SU-DHL-6 (cell line): Measurements from ENCODE around the gene SUPT20HL1.
"Not testable (repeated sequence)": the region's sequence is repeated elsewhere in the genome, so short reads cannot be mapped to it uniquely, and the experiment has no call there.

Source experiments
- H2AFZ ChIP-seq: fragments of 200-600 bp; sonication (generic); 2 replicates; pipeline ENCODE4 v1.6.1; 2014; ENCODE audit warnings: low read depth, mild to moderate bottlenecking, moderate library complexity, mixed read lengths, antibody characterized with exemption, low read length; ENCODE audit not compliant: severe bottlenecking
- H3F3A ChIP-seq: fragments of 200-600 bp; shearing (Covaris generic); 2 replicates; pipeline ENCODE4 v1.6.0; 2016; ENCODE audit warnings: antibody characterized with exemption, mild to moderate bottlenecking; ENCODE audit not compliant: insufficient read depth
- H3K27ac ChIP-seq: fragments of 200-600 bp; sonication (generic); 2 replicates; pipeline ENCODE4 v1.5.1; 2016; ENCODE audit warnings: low read depth, mild to moderate bottlenecking, low read length, moderate library complexity, mixed read lengths
- H3K27me3 ChIP-seq: fragments of 200-600 bp; sonication (generic), shearing (Covaris generic); 2 replicates; pipeline ENCODE4 v1.6.0; 2014; ENCODE audit warnings: mild to moderate bottlenecking, low read length
- H3K36me3 ChIP-seq: fragments of 200-600 bp; sonication (generic); 2 replicates; pipeline ENCODE4 v1.6.1; 2014; ENCODE audit warnings: mild to moderate bottlenecking, low read length, mixed read lengths
- H3K4me2 ChIP-seq: fragments of 300-600, 200-600 bp; shearing (Covaris generic), sonication (generic); 2 replicates; pipeline ENCODE4 v1.6.0; 2014; ENCODE audit warnings: low read length, low read depth, mild to moderate bottlenecking; ENCODE audit not compliant: poor library complexity, severe bottlenecking
- H3K4me3 ChIP-seq: fragments of 200-600 bp; sonication (generic); 2 replicates; pipeline ENCODE4 v1.5.1; 2014; ENCODE audit warnings: antibody characterized with exemption, low read length, mild to moderate bottlenecking, mixed read lengths; ENCODE audit not compliant: insufficient read depth, poor library complexity, severe bottlenecking
- H3K79me2 ChIP-seq: fragments of 200-600 bp; sonication (generic); 2 replicates; pipeline ENCODE4 v1.6.1; 2014; ENCODE audit warnings: mild to moderate bottlenecking, low read length, moderate library complexity; ENCODE audit not compliant: insufficient read depth
- H3K9ac ChIP-seq: fragments of 200-600 bp; sonication (generic); 2 replicates; pipeline ENCODE4 v1.7.0; 2014; ENCODE audit warnings: mild to moderate bottlenecking, low read length
- H3K9me2 ChIP-seq: fragments of 200-600 bp; sonication (generic); replicated peaks from 2 replicates; pipeline ENCODE4 v1.6.1; 2014; ENCODE audit warnings: low read length; ENCODE audit not compliant: insufficient read depth
- H3K9me3 ChIP-seq: fragments of 200-600 bp; sonication (generic); 2 replicates; pipeline ENCODE4 v1.6.1; 2014; ENCODE audit warnings: low read length, mixed read lengths; ENCODE audit not compliant: insufficient read depth
- H4K20me1 ChIP-seq: fragments of 200-600 bp; sonication (generic); 2 replicates; pipeline ENCODE4 v1.6.1; 2014; ENCODE audit warnings: low read depth, mild to moderate bottlenecking, antibody characterized with exemption, low read length, moderate library complexity, mixed read lengths
- EZH2phosphoT487 ChIP-seq: fragments of 200-600 bp; sonication (generic), shearing (Covaris generic); conservative IDR thresholded peaks from 2 replicates; pipeline ENCODE4 v1.6.1; 2018; ENCODE audit warnings: mild to moderate bottlenecking, antibody characterized with exemption, low read length, moderate library complexity, mixed read lengths
- TF ChIP-seq, protein P1 (sequence below): fragments of 200-600 bp; sonication (generic); IDR thresholded peaks from one replicate; pipeline ENCODE4 v1.5.1; 2017; ENCODE audit warnings: antibody characterized with exemption, mild to moderate bottlenecking, low read length, moderate library complexity; ENCODE audit not compliant: insufficient read depth, poor library complexity, severe bottlenecking

Gene SUPT20HL1

DNA sequence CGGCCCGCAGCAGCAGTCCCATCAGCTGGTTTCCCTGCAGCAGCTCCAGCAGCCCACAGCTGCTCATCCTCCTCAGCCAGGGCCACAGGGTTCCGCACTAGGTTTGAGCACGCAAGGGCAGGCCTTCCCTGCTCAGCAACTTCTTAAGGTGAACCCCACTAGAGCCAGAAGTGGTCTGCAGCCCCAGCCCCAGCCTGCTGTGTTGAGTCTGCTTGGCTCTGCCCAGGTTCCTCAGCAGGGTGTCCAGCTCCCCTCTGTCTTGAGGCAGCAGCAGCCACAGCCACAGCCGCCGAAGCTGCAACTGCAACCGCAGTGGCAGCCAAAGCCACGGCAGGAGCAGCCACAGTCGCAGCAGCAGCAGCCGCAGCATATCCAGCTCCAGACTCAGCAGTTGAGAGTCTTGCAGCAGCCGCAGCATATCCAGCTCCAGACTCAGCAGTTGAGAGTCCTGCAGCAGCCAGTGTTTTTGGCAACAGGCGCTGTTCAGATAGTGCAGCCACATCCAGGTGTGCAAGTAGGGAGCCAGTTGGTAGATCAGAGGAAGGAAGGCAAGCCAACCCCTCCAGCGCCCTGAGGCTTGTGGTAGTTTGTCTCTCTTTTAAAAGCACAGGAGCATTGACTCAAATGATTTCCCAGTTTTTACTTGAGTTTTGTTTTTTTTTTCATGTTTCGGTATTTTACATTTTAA lies 4.6 kb downstream of the SUPT20HL1 start:
- Histone ChIP-seq H3K36me3 (no peaks in the 10 kb centered on the region), H3K4me2 (no peak overlapping the region), H3F3A (no peaks in the 10 kb centered on the region), H4K20me1 (no peaks in the 10 kb centered on the region), H3K9me3 (no peaks in the 10 kb centered on the region), H3K9me2 (no peaks in the 10 kb centered on the region), H3K79me2 (no peaks in the 10 kb centered on the region), H2AFZ (no peak overlapping the region), H3K4me3 (no peak overlapping the region), H3K27me3 (no peaks in the 10 kb centered on the region), H3K9ac (no peak overlapping the region), H3K27ac (no peak overlapping the region)
- no peak for TF ChIP-seq EZH2phosphoT487
- TF ChIP-seq, protein P1, sequence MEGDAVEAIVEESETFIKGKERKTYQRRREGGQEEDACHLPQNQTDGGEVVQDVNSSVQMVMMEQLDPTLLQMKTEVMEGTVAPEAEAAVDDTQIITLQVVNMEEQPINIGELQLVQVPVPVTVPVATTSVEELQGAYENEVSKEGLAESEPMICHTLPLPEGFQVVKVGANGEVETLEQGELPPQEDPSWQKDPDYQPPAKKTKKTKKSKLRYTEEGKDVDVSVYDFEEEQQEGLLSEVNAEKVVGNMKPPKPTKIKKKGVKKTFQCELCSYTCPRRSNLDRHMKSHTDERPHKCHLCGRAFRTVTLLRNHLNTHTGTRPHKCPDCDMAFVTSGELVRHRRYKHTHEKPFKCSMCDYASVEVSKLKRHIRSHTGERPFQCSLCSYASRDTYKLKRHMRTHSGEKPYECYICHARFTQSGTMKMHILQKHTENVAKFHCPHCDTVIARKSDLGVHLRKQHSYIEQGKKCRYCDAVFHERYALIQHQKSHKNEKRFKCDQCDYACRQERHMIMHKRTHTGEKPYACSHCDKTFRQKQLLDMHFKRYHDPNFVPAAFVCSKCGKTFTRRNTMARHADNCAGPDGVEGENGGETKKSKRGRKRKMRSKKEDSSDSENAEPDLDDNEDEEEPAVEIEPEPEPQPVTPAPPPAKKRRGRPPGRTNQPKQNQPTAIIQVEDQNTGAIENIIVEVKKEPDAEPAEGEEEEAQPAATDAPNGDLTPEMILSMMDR, result no peak

DNA sequence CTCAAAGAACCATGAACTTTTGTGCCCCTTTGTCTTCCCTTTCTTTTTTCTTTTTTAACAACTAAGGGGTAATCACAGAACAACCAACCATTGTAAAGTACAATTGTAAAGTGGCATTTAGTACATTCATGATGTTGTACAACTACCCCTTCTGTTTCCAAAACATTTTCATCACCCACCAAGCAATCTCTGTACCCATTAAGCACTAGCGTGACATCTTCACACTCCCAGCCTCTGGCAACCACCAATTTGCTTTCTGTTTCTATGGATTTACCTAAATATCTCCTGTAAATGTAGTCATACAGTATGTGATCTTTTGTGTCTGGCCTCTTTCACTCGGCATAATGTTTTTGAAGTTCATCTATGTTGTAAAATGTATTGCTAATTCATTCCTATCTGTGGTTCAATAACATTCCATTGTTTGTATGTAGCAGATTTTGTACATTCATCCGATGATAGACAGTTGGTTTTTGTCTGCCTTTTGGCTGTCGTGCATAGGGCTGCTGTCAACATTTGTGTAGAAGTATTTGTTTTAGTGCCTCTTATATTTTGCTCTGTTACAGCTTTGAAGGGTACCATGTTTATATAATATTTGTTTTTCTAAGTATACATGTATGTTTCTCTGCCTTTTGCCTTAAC lies 6.4 kb downstream of the SUPT20HL1 start:
- H3K4me2 ChIP-seq, H3K4me3 ChIP-seq, H3K9me2 ChIP-seq, H2AFZ ChIP-seq, H3K27me3 ChIP-seq, H3K27ac ChIP-seq, H3K36me3 ChIP-seq, H3K9ac ChIP-seq, H3K9me3 ChIP-seq, H3F3A ChIP-seq, H4K20me1 ChIP-seq, H3K79me2 ChIP-seq: not testable (repeated sequence)

DNA sequence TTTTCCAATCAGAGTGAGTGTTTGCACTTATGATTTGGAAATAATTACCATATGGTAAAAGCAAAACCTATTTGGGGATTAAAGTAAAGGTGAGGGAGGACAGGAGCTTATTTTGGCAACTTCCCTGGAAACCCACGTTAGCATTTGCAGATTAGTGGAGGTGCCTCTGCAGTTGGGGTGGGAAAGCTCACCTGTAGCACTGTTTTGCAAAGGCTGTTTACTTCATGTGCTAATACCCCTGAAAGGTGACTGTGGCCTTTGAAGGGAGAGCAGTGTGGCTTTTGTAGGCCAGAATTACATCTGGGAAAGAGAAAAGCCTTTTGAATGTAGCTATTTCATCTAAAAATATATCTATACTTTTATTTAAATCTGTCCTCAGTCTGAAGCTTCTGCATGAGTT lies 9.4 kb downstream of the SUPT20HL1 start:
- Histone ChIP-seq H3F3A (no peaks in the 10 kb centered on the region), H3K27ac (no peak overlapping the region), H3K9me2 (no peaks in the 10 kb centered on the region), H3K4me2 (no peak overlapping the region), H3K79me2 (no peaks in the 10 kb centered on the region), H3K27me3 (no peaks in the 10 kb centered on the region), H3K36me3 (no peaks in the 10 kb centered on the region), H3K9ac (no peak overlapping the region), H3K4me3 (no peak overlapping the region), H4K20me1 (no peaks in the 10 kb centered on the region), H2AFZ (no peak overlapping the region), H3K9me3 (no peaks in the 10 kb centered on the region)
- TF ChIP-seq, protein P1, result no peak
- no peak for TF ChIP-seq EZH2phosphoT487

DNA sequence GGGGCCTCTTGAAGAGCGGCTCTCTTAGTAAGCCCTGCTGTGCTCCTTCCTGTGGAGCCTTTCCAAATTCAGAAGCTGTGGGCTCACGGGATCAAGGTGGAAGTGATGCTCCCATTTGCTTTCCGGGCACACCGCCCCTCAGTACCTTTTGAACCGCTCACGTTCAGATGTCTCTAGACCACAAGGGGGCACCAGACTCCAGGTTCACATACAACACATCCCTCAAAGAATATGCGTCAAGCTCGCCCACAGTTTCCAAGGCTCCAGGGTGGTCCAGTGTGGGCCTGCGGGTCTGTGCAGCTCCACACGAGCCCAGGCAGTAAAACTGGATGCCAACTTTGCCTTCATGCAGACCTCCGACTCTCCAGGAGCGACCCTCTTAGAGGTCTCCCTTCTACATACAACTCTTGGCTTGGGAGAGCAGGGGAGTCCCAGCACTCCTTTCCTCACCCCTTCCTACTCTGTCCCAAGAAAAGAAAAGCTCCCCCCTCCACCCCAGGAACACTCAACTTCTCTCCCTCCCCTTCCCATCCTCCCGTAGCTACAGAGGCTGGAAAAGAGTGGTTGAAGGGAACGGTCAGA lies 11.0 kb downstream of the SUPT20HL1 start:
- H3K9ac ChIP-seq, result no peak overlapping the region

More for the DNA sequence above, 11.0 kb downstream of the SUPT20HL1 start:
- Histone ChIP-seq H4K20me1 (no peaks in the 10 kb centered on the region), H3F3A (no peaks in the 10 kb centered on the region), H3K4me2 (no peak overlapping the region), H3K9me2 (no peaks in the 10 kb centered on the region), H3K4me3 (no peak overlapping the region), H3K27ac (no peak overlapping the region), H2AFZ (no peak overlapping the region), H3K9me3 (no peaks in the 10 kb centered on the region), H3K27me3 (no peaks in the 10 kb centered on the region), H3K36me3 (no peaks in the 10 kb centered on the region), H3K79me2 (no peaks in the 10 kb centered on the region)
- no peak for TF ChIP-seq EZH2phosphoT487
- TF ChIP-seq, protein P1, result no peak
